Measurements from ENCODE around the gene COX6A1.

GRCh38 chr12:120404271-120404670, 33.6 kb upstream of the COX6A1 start:
- no peak for TF ChIP-seq POLR2A (IDR thresholded peaks at IDR 0.05)
- TF ChIP-seq, protein P1, sequence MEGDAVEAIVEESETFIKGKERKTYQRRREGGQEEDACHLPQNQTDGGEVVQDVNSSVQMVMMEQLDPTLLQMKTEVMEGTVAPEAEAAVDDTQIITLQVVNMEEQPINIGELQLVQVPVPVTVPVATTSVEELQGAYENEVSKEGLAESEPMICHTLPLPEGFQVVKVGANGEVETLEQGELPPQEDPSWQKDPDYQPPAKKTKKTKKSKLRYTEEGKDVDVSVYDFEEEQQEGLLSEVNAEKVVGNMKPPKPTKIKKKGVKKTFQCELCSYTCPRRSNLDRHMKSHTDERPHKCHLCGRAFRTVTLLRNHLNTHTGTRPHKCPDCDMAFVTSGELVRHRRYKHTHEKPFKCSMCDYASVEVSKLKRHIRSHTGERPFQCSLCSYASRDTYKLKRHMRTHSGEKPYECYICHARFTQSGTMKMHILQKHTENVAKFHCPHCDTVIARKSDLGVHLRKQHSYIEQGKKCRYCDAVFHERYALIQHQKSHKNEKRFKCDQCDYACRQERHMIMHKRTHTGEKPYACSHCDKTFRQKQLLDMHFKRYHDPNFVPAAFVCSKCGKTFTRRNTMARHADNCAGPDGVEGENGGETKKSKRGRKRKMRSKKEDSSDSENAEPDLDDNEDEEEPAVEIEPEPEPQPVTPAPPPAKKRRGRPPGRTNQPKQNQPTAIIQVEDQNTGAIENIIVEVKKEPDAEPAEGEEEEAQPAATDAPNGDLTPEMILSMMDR (IDR thresholded peaks at IDR 0.05) = no peak
- no peak for TF ChIP-seq POLR2AphosphoS5 (IDR thresholded peaks at IDR 0.05)

Data from breast epithelium (tissue), 3 donors.